KOPT-K1 (cell line): ENCODE measurements around the gene IRF9.

Source experiments
- H3K27ac ChIP-seq: fragments of 200-600 bp; sonication (generic); 2 replicates; pipeline ENCODE4 v1.5.1; 2016; ENCODE audit warnings: antibody characterized with exemption, mild to moderate bottlenecking, low read depth, low read length; ENCODE audit not compliant: poor library complexity, severe bottlenecking
- H3K36me3 ChIP-seq: fragments of 200-600 bp; sonication (generic); 2 replicates; pipeline ENCODE4 v1.5.1; 2017; ENCODE audit warnings: antibody characterized with exemption, mild to moderate bottlenecking, low read length, moderate library complexity; ENCODE audit not compliant: insufficient read depth
- H3K9me3 ChIP-seq: fragments of 200-600 bp; sonication (generic); 2 replicates; pipeline ENCODE4 v1.5.1; 2017; ENCODE audit warnings: antibody characterized with exemption, low read length, mild to moderate bottlenecking; ENCODE audit not compliant: insufficient read depth, poor library complexity, severe bottlenecking

The IRF9 gene

GRCh38 chr14:24126939-24127338 is 34.1 kb upstream of the IRF9 start:
- H3K36me3 ChIP-seq = peaks cover 25% of the 10 kb centered on the region
- no peak overlapping the region for H3K27ac ChIP-seq
- no peaks in the 10 kb centered on the region for H3K9me3 ChIP-seq

GRCh38 chr14:24127673-24128072 is 33.4 kb upstream of the IRF9 start:
- H3K9me3 ChIP-seq = no peaks in the 10 kb centered on the region
- no peak overlapping the region for H3K27ac ChIP-seq
- H3K36me3 ChIP-seq = peaks cover 17% of the 10 kb centered on the region

GRCh38 chr14:24129410-24129998 is 31.6 kb upstream of the IRF9 start:
- Histone ChIP-seq H3K9me3 (no peaks in the 10 kb centered on the region), H3K36me3 (no peaks in the 10 kb centered on the region), H3K27ac (no peak overlapping the region)

DNA sequence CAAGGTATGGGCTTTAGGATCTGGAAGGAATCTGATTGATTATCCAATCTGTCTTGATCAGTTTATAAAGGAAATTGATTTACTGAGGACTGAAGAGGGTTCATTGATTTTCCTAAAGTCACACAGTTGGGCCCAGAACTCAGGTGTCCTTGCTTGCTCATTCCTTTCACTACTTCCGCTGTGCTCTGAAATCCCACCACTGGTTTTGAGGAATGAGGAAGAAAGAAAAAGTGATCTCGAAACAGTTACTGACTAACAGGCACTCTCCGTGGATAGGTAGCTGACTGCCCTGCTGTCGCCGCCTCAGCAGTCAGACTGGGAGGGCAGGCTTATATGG is 30.7 kb upstream of the IRF9 start, which contains the start of gene FITM1:
Gene FITM1, plus strand, starts transcription at position 280 of the 337 bp plus-strand sequence. CDS start 905 bp downstream, outside the sequence.
- H3K27ac ChIP-seq = peak within 1 kb of the TSS; percentile 19
- H3K36me3 ChIP-seq = no peaks in the 10 kb centered on the region
- H3K9me3 ChIP-seq = no peaks in the 10 kb centered on the region

- Histone ChIP-seq H3K27ac (peak overlapping the region; percentile 19), H3K36me3 (no peaks in the 10 kb centered on the region), H3K9me3 (no peaks in the 10 kb centered on the region)
Measured at GRCh38 chr14:24130717-24131548, 30.1 kb upstream of the IRF9 start.

DNA sequence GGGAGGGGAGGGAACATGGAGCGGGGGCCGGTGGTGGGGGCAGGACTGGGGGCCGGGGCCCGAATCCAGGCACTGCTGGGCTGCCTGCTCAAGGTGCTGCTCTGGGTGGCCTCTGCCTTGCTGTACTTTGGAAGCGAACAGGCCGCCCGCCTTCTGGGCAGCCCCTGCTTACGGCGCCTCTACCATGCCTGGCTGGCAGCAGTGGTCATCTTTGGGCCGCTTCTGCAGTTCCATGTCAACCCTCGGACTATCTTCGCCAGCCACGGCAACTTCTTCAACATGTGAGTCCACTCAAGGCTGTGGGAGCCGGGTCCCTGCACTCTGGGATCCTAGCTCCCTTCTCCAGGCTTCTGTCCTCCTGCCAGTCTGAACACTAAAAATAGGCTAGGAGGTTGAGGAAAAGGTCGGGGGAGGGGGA is 29.5 kb upstream of the IRF9 start:
- H3K36me3 ChIP-seq = no peaks in the 10 kb centered on the region
- no peaks in the 10 kb centered on the region for H3K9me3 ChIP-seq
- H3K27ac ChIP-seq = no peak overlapping the region

DNA sequence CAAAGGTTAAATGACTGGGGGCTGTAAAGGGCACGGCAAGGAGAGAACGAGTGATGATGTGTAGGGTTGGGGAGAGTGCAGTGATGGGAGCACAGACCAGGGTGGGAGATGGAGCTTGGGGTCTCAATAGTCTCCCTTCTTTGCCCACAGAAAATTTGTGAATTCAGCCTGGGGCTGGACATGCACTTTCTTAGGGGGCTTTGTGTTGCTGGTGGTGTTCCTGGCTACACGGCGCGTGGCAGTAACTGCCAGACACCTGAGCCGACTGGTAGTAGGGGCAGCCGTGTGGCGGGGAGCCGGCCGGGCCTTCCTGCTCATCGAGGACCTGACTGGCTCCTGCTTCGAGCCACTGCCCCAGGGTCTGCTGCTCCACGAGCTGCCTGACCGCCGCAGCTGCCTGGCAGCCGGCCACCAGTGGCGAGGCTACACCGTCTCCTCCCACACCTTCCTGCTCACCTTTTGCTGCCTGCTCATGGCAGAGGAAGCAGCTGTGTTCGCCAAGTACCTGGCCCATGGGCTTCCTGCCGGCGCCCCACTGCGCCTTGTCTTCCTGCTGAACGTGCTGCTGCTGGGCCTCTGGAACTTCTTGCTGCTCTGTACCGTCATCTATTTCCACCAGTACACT is 28.9 kb upstream of the IRF9 start:
- Histone ChIP-seq H3K9me3 (no peaks in the 10 kb centered on the region), H3K27ac (peak overlapping the region; percentile 35), H3K36me3 (peaks cover 2% of the 10 kb centered on the region)

GRCh38 chr14:24132976-24133375 is 28.1 kb upstream of the IRF9 start:
- Histone ChIP-seq H3K36me3 (peaks cover 10% of the 10 kb centered on the region), H3K9me3 (no peaks in the 10 kb centered on the region), H3K27ac (peak overlapping the region; percentile 35)

DNA sequence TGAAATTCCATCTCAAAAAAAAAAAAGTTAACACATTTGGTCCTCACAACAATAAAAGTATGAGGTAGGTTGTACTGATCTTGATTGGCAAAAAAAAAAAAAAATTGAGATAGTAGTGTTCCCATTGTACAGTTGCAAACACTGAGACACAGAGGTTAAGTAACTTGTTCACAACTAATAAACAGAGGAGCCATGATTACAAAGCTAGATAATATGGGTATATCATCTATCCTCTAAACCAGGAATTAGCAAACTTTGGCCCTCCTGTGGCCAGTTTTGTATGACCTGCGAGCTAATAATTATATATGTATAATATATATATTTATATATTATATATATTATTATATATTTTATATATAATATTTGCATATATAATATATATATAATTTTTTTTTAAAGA is 27.3 kb upstream of the IRF9 start:
- Histone ChIP-seq H3K9me3 (no peaks in the 10 kb centered on the region), H3K27ac (no peak overlapping the region), H3K36me3 (peaks cover 18% of the 10 kb centered on the region)

- Histone ChIP-seq H3K9me3 (no peaks in the 10 kb centered on the region), H3K27ac (peak overlapping the region; percentile 94), H3K36me3 (peaks cover 29% of the 10 kb centered on the region)
Measured at GRCh38 chr14:24135584-24135833, 25.6 kb upstream of the IRF9 start.

GRCh38 chr14:24135834-24136683 is 25.0 kb upstream of the IRF9 start, which contains the start of gene PSME1:
Gene PSME1, plus strand, starts transcription at chr14:24136194. Its CDS starts 69 bp downstream, at chr14:24136263.
- Histone ChIP-seq H3K27ac (peak within 1 kb of the TSS; percentile 94), H3K9me3 (no peaks in the 10 kb centered on the region), H3K36me3 (peaks cover 29% of the 10 kb centered on the region)

DNA sequence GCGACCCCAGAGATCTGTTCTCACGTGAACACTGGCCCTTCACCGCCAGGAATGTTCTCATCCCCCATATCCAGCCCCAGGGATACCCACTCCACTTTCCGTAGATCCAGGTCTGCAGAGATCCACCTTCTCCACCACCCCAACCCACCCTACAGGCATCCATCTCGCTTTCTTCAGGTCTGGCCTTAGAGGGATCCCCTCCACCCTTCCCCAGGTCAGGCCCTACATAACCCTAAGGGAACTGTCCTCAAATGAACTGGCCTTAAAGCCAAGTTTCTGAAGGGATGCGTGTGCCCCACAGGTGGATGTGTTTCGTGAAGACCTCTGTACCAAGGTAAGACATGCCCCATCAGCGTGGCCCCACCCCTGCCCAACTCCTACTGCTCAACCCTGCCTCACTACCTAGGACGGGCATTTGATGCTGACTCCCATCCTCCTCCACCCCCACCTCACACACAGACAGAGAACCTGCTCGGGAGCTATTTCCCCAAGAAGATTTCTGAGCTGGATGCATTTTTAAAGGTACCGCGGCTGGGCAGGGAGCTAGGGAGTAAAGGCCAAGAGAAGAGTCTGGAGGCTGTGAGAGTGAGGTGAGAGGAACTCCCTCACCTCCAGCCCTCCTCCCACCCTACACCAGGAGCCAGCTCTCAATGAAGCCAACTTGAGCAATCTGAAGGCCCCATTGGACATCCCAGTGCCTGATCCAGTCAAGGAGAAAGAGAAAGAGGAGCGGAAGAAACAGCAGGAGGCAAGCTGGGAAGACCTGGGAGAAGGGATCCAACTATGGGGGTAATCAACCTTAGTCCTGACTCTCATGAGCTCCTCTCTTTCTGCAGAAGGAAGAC is 24.2 kb upstream of the IRF9 start:
- Histone ChIP-seq H3K9me3 (no peaks in the 10 kb centered on the region), H3K27ac (peak overlapping the region; percentile 94), H3K36me3 (peaks cover 29% of the 10 kb centered on the region)

DNA sequence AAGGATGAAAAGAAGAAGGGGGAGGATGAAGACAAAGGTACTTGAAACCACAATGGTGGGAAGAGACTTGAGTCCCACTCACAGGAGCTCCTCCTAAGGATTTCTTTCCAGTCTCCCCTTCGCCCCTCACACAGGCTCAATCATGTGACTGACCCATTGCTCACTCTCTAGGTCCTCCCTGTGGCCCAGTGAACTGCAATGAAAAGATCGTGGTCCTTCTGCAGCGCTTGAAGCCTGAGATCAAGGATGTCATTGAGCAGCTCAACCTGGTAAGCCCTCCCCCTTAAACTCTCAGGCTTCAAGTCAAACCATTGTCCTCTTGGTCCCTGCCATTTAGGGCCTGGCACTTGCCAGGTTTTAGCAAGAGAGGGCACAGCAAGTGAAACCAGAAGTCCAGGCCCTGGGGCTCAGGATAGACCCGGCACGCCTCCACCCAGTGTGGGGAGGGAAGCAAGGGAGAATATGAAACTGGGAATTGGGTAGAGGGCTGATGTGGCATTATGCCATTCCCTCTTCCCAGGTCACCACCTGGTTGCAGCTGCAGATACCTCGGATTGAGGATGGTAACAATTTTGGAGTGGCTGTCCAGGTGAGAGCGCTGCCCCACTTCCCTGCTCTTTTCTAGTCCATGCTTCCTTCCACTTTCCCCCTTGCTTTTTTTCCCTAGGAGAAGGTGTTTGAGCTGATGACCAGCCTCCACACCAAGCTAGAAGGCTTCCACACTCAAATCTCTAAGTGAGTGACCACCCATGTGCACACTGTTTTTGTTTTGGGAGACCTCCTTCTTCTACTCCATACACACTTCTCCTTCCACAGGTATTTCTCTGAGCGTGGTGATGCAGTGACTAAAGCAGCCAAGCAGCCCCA is 23.3 kb upstream of the IRF9 start:
- Histone ChIP-seq H3K9me3 (no peaks in the 10 kb centered on the region), H3K27ac (peak overlapping the region; percentile 94)

More for the DNA sequence above, 23.3 kb upstream of the IRF9 start:
- H3K36me3 ChIP-seq = peaks cover 32% of the 10 kb centered on the region
